ENCODE results near the gene DOCK2.

- TF ChIP-seq, protein P1, sequence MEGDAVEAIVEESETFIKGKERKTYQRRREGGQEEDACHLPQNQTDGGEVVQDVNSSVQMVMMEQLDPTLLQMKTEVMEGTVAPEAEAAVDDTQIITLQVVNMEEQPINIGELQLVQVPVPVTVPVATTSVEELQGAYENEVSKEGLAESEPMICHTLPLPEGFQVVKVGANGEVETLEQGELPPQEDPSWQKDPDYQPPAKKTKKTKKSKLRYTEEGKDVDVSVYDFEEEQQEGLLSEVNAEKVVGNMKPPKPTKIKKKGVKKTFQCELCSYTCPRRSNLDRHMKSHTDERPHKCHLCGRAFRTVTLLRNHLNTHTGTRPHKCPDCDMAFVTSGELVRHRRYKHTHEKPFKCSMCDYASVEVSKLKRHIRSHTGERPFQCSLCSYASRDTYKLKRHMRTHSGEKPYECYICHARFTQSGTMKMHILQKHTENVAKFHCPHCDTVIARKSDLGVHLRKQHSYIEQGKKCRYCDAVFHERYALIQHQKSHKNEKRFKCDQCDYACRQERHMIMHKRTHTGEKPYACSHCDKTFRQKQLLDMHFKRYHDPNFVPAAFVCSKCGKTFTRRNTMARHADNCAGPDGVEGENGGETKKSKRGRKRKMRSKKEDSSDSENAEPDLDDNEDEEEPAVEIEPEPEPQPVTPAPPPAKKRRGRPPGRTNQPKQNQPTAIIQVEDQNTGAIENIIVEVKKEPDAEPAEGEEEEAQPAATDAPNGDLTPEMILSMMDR (IDR thresholded peaks at IDR 0.05) = no peak
- no peak for TF ChIP-seq ZNF138 (CRISPR knock-in tag; conservative IDR thresholded peaks at IDR 0.05)
- no peak for TF ChIP-seq FOXJ3 (CRISPR knock-in tag; IDR thresholded peaks at IDR 0.05; ENCODE audit: borderline replicate concordance)
- TF ChIP-seq GTF2I (CRISPR knock-in tag; conservative IDR thresholded peaks at IDR 0.05) = no peak
- TF ChIP-seq, protein P2, sequence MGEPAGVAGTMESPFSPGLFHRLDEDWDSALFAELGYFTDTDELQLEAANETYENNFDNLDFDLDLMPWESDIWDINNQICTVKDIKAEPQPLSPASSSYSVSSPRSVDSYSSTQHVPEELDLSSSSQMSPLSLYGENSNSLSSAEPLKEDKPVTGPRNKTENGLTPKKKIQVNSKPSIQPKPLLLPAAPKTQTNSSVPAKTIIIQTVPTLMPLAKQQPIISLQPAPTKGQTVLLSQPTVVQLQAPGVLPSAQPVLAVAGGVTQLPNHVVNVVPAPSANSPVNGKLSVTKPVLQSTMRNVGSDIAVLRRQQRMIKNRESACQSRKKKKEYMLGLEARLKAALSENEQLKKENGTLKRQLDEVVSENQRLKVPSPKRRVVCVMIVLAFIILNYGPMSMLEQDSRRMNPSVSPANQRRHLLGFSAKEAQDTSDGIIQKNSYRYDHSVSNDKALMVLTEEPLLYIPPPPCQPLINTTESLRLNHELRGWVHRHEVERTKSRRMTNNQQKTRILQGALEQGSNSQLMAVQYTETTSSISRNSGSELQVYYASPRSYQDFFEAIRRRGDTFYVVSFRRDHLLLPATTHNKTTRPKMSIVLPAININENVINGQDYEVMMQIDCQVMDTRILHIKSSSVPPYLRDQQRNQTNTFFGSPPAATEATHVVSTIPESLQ (CRISPR knock-in tag; IDR thresholded peaks at IDR 0.05) = no peak
Observed at GRCh38 chr5:170034231-170034630, 397.2 kb downstream of the DOCK2 start.

Data from WTC11 (cell line).